ENCODE results near the gene HDAC10. TPM values are rescaled to one million over a fixed set of nuclear protein-coding genes. Genes with fewer than 3 reads are reported as not detected.

HDAC10 gene
- total and polyA plus RNA-seq, 10 donors: 25.0 to 108 (median 69.9) TPM

GRCh38 chr22:50242406-50242949, 8.6 kb downstream of the HDAC10 start:
- Histone ChIP-seq H3K27ac (no peak overlapping the region), H3K36me3 (peaks cover 0 to 51% (median 23%) of the 10 kb centered on the region in 6 donors), H3K4me3 (peak overlapping the region; percentile 79 to 96 (median 91)), H3K4me1 (peaks cover 44 to 84% (median 60%) of the 10 kb centered on the region in 6 donors), H3K9me3 (no peaks in the 10 kb centered on the region), H3K27me3 (replicated peaks in 1 of 7) (no peaks in the 10 kb centered on the region)
- no peak for DNase-seq
- WGBS, 5 donors: 64 to 81% (median 73%) methylated on average over 14 of the region's 14 CpGs
- TF ChIP-seq POLR2A (IDR thresholded peaks at IDR 0.05) (no peak), POLR2AphosphoS5 (IDR thresholded peaks at IDR 0.05) (no peak)
- TF ChIP-seq, protein P1, sequence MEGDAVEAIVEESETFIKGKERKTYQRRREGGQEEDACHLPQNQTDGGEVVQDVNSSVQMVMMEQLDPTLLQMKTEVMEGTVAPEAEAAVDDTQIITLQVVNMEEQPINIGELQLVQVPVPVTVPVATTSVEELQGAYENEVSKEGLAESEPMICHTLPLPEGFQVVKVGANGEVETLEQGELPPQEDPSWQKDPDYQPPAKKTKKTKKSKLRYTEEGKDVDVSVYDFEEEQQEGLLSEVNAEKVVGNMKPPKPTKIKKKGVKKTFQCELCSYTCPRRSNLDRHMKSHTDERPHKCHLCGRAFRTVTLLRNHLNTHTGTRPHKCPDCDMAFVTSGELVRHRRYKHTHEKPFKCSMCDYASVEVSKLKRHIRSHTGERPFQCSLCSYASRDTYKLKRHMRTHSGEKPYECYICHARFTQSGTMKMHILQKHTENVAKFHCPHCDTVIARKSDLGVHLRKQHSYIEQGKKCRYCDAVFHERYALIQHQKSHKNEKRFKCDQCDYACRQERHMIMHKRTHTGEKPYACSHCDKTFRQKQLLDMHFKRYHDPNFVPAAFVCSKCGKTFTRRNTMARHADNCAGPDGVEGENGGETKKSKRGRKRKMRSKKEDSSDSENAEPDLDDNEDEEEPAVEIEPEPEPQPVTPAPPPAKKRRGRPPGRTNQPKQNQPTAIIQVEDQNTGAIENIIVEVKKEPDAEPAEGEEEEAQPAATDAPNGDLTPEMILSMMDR (IDR thresholded peaks at IDR 0.05 in 8 of 11, conservative IDR thresholded peaks at IDR 0.05 in 3 of 11): no peak
- intact Hi-C loops (cut with DNase I; ENCODE audit: low total_unique reads): loop anchor here (10.0 kb wide), 1 partner anchor 252 kb away; no protein-coding TSS in a partner anchor

DNA sequence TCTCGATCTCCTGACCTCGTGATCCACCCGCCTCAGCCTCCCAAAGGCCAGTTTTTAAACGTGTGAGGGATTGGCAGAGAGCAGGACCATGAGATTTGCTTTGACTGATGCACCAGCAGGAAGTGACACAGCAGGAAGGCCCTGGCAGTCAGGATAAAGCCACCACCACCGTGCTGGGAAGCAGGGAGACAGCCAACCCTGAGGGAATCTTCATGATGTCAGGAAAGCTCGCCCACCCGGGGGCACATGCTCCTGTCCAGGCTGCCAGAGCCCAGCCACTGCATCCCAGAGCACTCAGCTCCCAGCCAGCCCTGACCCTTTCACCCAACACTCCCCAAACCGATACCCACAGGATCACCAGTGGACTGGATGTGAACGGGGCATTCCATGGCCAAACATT, 12.3 kb downstream of the HDAC10 start:
- TF ChIP-seq POLR2AphosphoS5 (IDR thresholded peaks at IDR 0.05) (no peak), POLR2A (IDR thresholded peaks at IDR 0.05) (no peak)
- TF ChIP-seq, protein P1 (IDR thresholded peaks at IDR 0.05 in 8 of 11, conservative IDR thresholded peaks at IDR 0.05 in 3 of 11): no peak
- Histone ChIP-seq H3K9me3 (no peaks in the 10 kb centered on the region), H3K27me3 (replicated peaks in 1 of 7) (no peaks in the 10 kb centered on the region), H3K4me3 (no peak overlapping the region), H3K27ac (no peak overlapping the region), H3K4me1 (peaks cover 30 to 65% (median 36%) of the 10 kb centered on the region in 6 donors), H3K36me3 (peaks cover 0 to 63% (median 22%) of the 10 kb centered on the region in 6 donors)
- DNase-seq: no peak
- WGBS, 5 donors: 77 to 88% (median 82%) methylated on average over 7 to 9 of the region's 9 CpGs
- intact Hi-C loops (cut with DNase I; ENCODE audit: low total_unique reads): no loop called here

GRCh38 chr22:50236731-50237409, 14.2 kb downstream of the HDAC10 start:
- no peak for DNase-seq
- no peak overlapping the region for H3K27ac ChIP-seq
- intact Hi-C loops (cut with DNase I; ENCODE audit: low total_unique reads): no loop called here
- H3K4me3 ChIP-seq: no peak overlapping the region
- no peaks in the 10 kb centered on the region for H3K27me3 ChIP-seq (replicated peaks in 1 of 7)
- peaks cover 13 to 46% (median 17%) of the 10 kb centered on the region in 6 donors for H3K4me1 ChIP-seq
- 69 to 80% (median 75%) methylated on average over 10 to 11 of the region's 11 CpGs for WGBS, 5 donors
- H3K36me3 ChIP-seq: peaks cover 0 to 82% (median 39%) of the 10 kb centered on the region in 6 donors
- TF ChIP-seq, protein P1 (IDR thresholded peaks at IDR 0.05 in 8 of 11, conservative IDR thresholded peaks at IDR 0.05 in 3 of 11): peak in 5 of 11 experiments; percentile 12 to 44 (median 18)
- TF ChIP-seq POLR2AphosphoS5 (IDR thresholded peaks at IDR 0.05): no peak
- H3K9me3 ChIP-seq: no peaks in the 10 kb centered on the region

- DNase-seq: no peak
- Histone ChIP-seq H3K4me3 (no peak overlapping the region), H3K27ac (no peak overlapping the region), H3K27me3 (replicated peaks in 1 of 7) (no peaks in the 10 kb centered on the region), H3K36me3 (peaks cover 0 to 93% (median 37%) of the 10 kb centered on the region in 6 donors), H3K4me1 (peaks cover 0 to 14% (median 0%) of the 10 kb centered on the region in 6 donors), H3K9me3 (no peaks in the 10 kb centered on the region)
- 89 to 97% (median 95%) methylated on average over 18 of the region's 18 CpGs for WGBS, 5 donors
- intact Hi-C loops (cut with DNase I; ENCODE audit: low total_unique reads): no loop called here
- peak in 1 of 3 donors; percentile 13 for TF ChIP-seq POLR2AphosphoS5 (IDR thresholded peaks at IDR 0.05)
- TF ChIP-seq, protein P1 (IDR thresholded peaks at IDR 0.05 in 8 of 11, conservative IDR thresholded peaks at IDR 0.05 in 3 of 11): no peak
These were observed 17.8 kb downstream of the HDAC10 start for GRCh38 chr22:50233223-50233622.
